H9 (cell line): Measurements from ENCODE around the gene RBMS3. TPM values are rescaled to one million over a fixed set of nuclear protein-coding genes. Genes with fewer than 3 reads are reported as not detected.

Experiments
- DNase-seq: peaks from one replicate; pipeline ENCODE4 v3.0.0-alpha.2; 2017
- H2AFZ ChIP-seq: one replicate; pipeline ENCODE4 v1.6.1; 2013; ENCODE audit warnings: mild to moderate bottlenecking, low read length, control low read depth, moderate library complexity
- H2AK5ac ChIP-seq: 2 replicates; pipeline ENCODE4 v1.6.1; 2013; ENCODE audit warnings: low read length, control low read depth, mixed read lengths; ENCODE audit not compliant: insufficient read length
- H2BK120ac ChIP-seq: one replicate; pipeline ENCODE4 v1.6.1; 2013; ENCODE audit warnings: low read depth, mild to moderate bottlenecking, low read length, control low read depth, inconsistent platforms; ENCODE audit not compliant: poor library complexity, severe bottlenecking
- H2BK12ac ChIP-seq: 2 replicates; pipeline ENCODE4 v1.6.1; 2013; ENCODE audit warnings: low read length, control low read depth, mixed read lengths, low read depth; ENCODE audit not compliant: insufficient read length
- H2BK15ac ChIP-seq: 2 replicates; pipeline ENCODE4 v1.6.1; 2013; ENCODE audit warnings: low read depth, low read length, control low read depth
- H2BK20ac ChIP-seq: one replicate; pipeline ENCODE4 v1.6.1; 2013; ENCODE audit warnings: low read depth, mild to moderate bottlenecking, low read length, control low read depth, inconsistent platforms; ENCODE audit not compliant: poor library complexity, severe bottlenecking
- H2BK5ac ChIP-seq: 2 replicates; pipeline ENCODE4 v1.6.1; 2013; ENCODE audit warnings: low read length, control low read depth, mixed read lengths; ENCODE audit not compliant: insufficient read length
- H3K14ac ChIP-seq: 2 replicates; pipeline ENCODE4 v1.6.1; 2013; ENCODE audit warnings: low read length, control low read depth; ENCODE audit not compliant: insufficient read depth
- H3K18ac ChIP-seq: 2 replicates; pipeline ENCODE4 v1.6.1; 2013; ENCODE audit warnings: low read depth, mild to moderate bottlenecking, mixed read lengths, low read length, control low read depth; ENCODE audit not compliant: insufficient read length
- H3K23ac ChIP-seq: 2 replicates; pipeline ENCODE4 v1.6.1; 2013; ENCODE audit warnings: low read length, control low read depth, mixed read lengths, low read depth; ENCODE audit not compliant: insufficient read length
- H3K23me2 ChIP-seq: 2 replicates; pipeline ENCODE4 v1.6.1; 2013; ENCODE audit warnings: low read depth, mild to moderate bottlenecking, mixed read lengths, low read length, control low read depth; ENCODE audit not compliant: insufficient read length, poor library complexity, severe bottlenecking
- H3K27ac ChIP-seq: 2 replicates; pipeline ENCODE4 v1.5.1; 2013; ENCODE audit warnings: low read length, control low read depth, mixed read lengths, low read depth; ENCODE audit not compliant: insufficient read length
- H3K27me3 ChIP-seq: 2 replicates; pipeline ENCODE4 v1.6.1; 2013; ENCODE audit warnings: low read length, control low read depth, inconsistent platforms; ENCODE audit not compliant: insufficient read depth
- H3K4ac ChIP-seq: 2 replicates; pipeline ENCODE4 v1.6.1; 2013; ENCODE audit warnings: low read depth, mild to moderate bottlenecking, control low read depth, inconsistent platforms, low read length, moderate library complexity
- H3K4me1 ChIP-seq: 2 replicates; pipeline ENCODE4 v1.6.1; 2013; ENCODE audit warnings: low read length, control low read depth, inconsistent platforms; ENCODE audit not compliant: insufficient read depth
- H3K4me2 ChIP-seq: 2 replicates; pipeline ENCODE4 v1.6.1; 2013; ENCODE audit warnings: low read length, control low read depth, mixed read lengths; ENCODE audit not compliant: insufficient read length, insufficient read depth
- H3K56ac ChIP-seq: 2 replicates; pipeline ENCODE4 v1.6.1; 2013; ENCODE audit warnings: low read depth, mild to moderate bottlenecking, mixed read lengths, low read length, control low read depth; ENCODE audit not compliant: insufficient read length
- H3K79me1 ChIP-seq: 2 replicates; pipeline ENCODE4 v1.6.1; 2013; ENCODE audit warnings: low read depth, mild to moderate bottlenecking, moderate library complexity, low read length, control low read depth, inconsistent platforms; ENCODE audit not compliant: insufficient read depth, poor library complexity, severe bottlenecking
- H3K79me2 ChIP-seq: 2 replicates; pipeline ENCODE4 v1.6.1; 2013; ENCODE audit warnings: low read length, control low read depth, inconsistent platforms; ENCODE audit not compliant: insufficient read depth
- H3K9ac ChIP-seq: 2 replicates; pipeline ENCODE4 v1.6.1; 2013; ENCODE audit warnings: low read length, control low read depth, mixed read lengths; ENCODE audit not compliant: insufficient read length; ENCODE audit errors: extremely low read depth
- H3K9me3 ChIP-seq: one replicate; pipeline ENCODE4 v1.6.1; 2013; ENCODE audit warnings: low read depth, low read length, inconsistent platforms; ENCODE audit not compliant: control insufficient read depth
- H3T11ph ChIP-seq: one replicate; pipeline ENCODE4 v1.6.1; 2013; ENCODE audit warnings: mild to moderate bottlenecking, low read length, control low read depth, inconsistent platforms
- H4K20me1 ChIP-seq: one replicate; pipeline ENCODE4 v1.6.1; 2013; ENCODE audit not compliant: control insufficient read depth, insufficient read length, insufficient read depth
- H4K5ac ChIP-seq: 2 replicates; pipeline ENCODE4 v1.6.1; 2013; ENCODE audit warnings: low read depth, mild to moderate bottlenecking, mixed read lengths, low read length, control low read depth; ENCODE audit not compliant: insufficient read length
- H4K8ac ChIP-seq: replicated peaks from 2 replicates; pipeline ENCODE4 v1.6.1; 2013; ENCODE audit warnings: low read length, control low read depth, mixed read lengths, low read depth; ENCODE audit not compliant: insufficient read length
- H4K91ac ChIP-seq: 2 replicates; pipeline ENCODE4 v1.6.1; 2013; ENCODE audit warnings: low read depth, mild to moderate bottlenecking, moderate library complexity, mixed read lengths, low read length, control low read depth; ENCODE audit not compliant: insufficient read length
- H3K27ac Mint-ChIP-seq, 3 experiments: 2 replicates in 2 of 3; 3 replicates in 1 of 3; pipeline ENCODE4 v1.8.0; 2020 to 2021; ENCODE audit warnings: mixed read lengths in 3 of 3, mild to moderate bottlenecking in 1 of 3, moderate library complexity in 1 of 3
- H3K27me3 Mint-ChIP-seq: 2 replicates; pipeline ENCODE4 v1.8.0; 2021; ENCODE audit warnings: low read depth, mild to moderate bottlenecking, moderate library complexity, mixed read lengths
- H3K36me3 Mint-ChIP-seq, 3 experiments: 2 replicates in 2 of 3; 3 replicates in 1 of 3; pipeline ENCODE4 v1.8.0; 2020 to 2021; ENCODE audit warnings: low read depth in 3 of 3, mixed read lengths in 3 of 3; ENCODE audit not compliant: insufficient read depth in 1 of 3
- H3K4me1 Mint-ChIP-seq, 2 experiments: 2 replicates each; pipeline ENCODE4 v1.8.0; 2020; ENCODE audit warnings: mixed read lengths in 2 of 2
- H3K4me3 Mint-ChIP-seq, 2 experiments: 2 replicates in 1 of 2; 3 replicates in 1 of 2; pipeline ENCODE4 v1.8.0; 2020 to 2021; ENCODE audit warnings: mild to moderate bottlenecking in 2 of 2, mixed read lengths in 2 of 2, moderate library complexity in 1 of 2
- H3K9me3 Mint-ChIP-seq, 2 experiments: 2 replicates in 1 of 2; 3 replicates in 1 of 2; pipeline ENCODE4 v1.8.0; 2020; ENCODE audit warnings: mild to moderate bottlenecking in 2 of 2, mixed read lengths in 2 of 2, moderate library complexity in 1 of 2
- CTCF ChIP-seq: fragments of 200-600 bp; sonication (generic); conservative IDR thresholded peaks from 3 replicates; pipeline ENCODE4 v1.8.0; 2021; ENCODE audit warnings: antibody characterized with exemption, mild to moderate bottlenecking
- WGBS: extraction: QIAGEN DNeasy Blood & Tissue Kit; methylation state at CpG from one replicate; pipeline ENCODE4 v1.1.7; 2013; ENCODE audit warnings: missing lambda C conversion rate, low lambda C conversion rate, mixed read lengths; ENCODE audit not compliant: insufficient read length; ENCODE audit errors: extremely low coverage; 5-methylcytosine and 5-hydroxymethylcytosine counted together
- total RNA-seq: library from RNA; stranded (reverse); gene quantifications from 2 replicates; pipeline ENCODE4 v1.2.1, GENCODE V29; 2021

RBMS3 gene
- total RNA-seq, 1 experiment from 2014 or later, result 8.1 TPM

- no peak overlapping the region for H3T11ph ChIP-seq
- no peak overlapping the region for H4K91ac ChIP-seq
- no peak overlapping the region for H2BK20ac ChIP-seq
- H3K27me3 ChIP-seq, result no peaks in the 10 kb centered on the region
- Mint-ChIP-seq H3K27me3 (no peaks in the 10 kb centered on the region), H3K27ac (no peak overlapping the region), H3K9me3 (no peaks in the 10 kb centered on the region; a peak in 1 of 5 replicates), H3K4me1 (peaks cover 40 to 41% of the 10 kb centered on the region in 2 experiments), H3K4me3 (no peak overlapping the region), H3K36me3 (no peaks in the 10 kb centered on the region)
- no peak overlapping the region for H3K9ac ChIP-seq
- no peak for DNase-seq
- H3K23ac ChIP-seq, result no peak overlapping the region
- no peak overlapping the region for H2BK5ac ChIP-seq
- H3K23me2 ChIP-seq, result no peaks in the 10 kb centered on the region
- no peak overlapping the region for H2BK12ac ChIP-seq
- H4K20me1 ChIP-seq, result no peaks in the 10 kb centered on the region
- no peaks in the 10 kb centered on the region for H3K9me3 ChIP-seq
- no peaks in the 10 kb centered on the region for H3K79me2 ChIP-seq
- H4K8ac ChIP-seq, result no peak overlapping the region
- no peak overlapping the region for H3K27ac ChIP-seq
- no peak overlapping the region for H2AFZ ChIP-seq
- H3K56ac ChIP-seq, result no peak overlapping the region
- no peak overlapping the region for H3K4ac ChIP-seq
- H2AK5ac ChIP-seq, result no peak overlapping the region
- peaks cover 3% of the 10 kb centered on the region; the same call in 1 of the 2 replicates for H3K4me1 ChIP-seq
- no CpG with 5 or more reads among the region's 1 CpG for WGBS
- H3K14ac ChIP-seq, result no peak overlapping the region
- no peak overlapping the region for H4K5ac ChIP-seq
- TF ChIP-seq CTCF, result no peak
- no peak overlapping the region for H2BK15ac ChIP-seq
- no peak overlapping the region for H2BK120ac ChIP-seq
- no peak overlapping the region for H3K4me2 ChIP-seq
- no peak overlapping the region for H3K18ac ChIP-seq
- H3K79me1 ChIP-seq, result no peaks in the 10 kb centered on the region
These were observed 131.2 kb downstream of the RBMS3 start for GRCh38 chr3:29412110-29412509.
